HG02885 (cell line): ENCODE data around the gene GLIS2.

Source experiments
- ATAC-seq: cut with Tn5 transposase; IDR thresholded peaks from one replicate; pipeline ENCODE4 v1.9.1; 2021; ENCODE audit warnings: mild to moderate bottlenecking; ENCODE audit not compliant: unreplicated experiment, poor library complexity

GLIS2 gene

DNA sequence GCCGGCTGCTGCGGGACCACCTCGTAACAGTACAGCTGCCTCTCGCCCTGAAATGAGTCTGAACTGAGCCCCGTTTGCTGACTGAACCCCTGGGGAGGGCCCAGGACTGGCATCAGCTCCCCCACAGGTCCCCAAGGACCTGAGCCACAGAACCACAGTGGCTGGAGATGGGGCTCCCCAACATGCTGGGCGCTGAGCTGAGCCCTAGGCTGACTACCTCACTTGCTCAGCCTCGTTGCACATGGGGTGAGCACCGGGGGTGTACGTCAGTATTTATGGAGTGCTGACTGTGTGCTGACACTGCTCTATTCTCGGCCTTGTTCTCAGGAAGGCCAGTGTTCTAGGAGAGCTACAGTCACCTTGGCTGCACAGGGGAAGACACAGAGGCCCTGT is 49.1 kb downstream of the GLIS2 start:
- ATAC-seq: peak; percentile 77

DNA sequence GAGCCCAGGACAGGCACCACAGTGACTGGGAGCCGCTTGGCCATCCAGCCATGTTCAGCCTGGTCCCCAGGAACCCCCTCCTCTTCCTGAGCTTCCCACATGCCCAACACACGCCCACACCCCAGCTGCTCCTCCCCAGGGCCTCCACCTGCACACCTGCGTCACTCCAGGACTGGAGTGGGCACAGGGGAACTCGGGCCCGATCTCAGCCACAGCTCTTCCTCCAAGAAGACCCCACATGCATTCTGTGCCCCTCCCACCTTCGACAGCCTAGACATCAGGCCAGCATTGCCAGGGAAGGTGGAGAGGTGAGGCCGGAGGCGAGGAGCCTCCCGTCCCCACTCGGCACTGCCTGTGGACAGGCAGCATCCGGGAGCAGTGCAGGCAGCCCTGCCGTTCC is 49.7 kb downstream of the GLIS2 start:
- no peak for ATAC-seq

DNA sequence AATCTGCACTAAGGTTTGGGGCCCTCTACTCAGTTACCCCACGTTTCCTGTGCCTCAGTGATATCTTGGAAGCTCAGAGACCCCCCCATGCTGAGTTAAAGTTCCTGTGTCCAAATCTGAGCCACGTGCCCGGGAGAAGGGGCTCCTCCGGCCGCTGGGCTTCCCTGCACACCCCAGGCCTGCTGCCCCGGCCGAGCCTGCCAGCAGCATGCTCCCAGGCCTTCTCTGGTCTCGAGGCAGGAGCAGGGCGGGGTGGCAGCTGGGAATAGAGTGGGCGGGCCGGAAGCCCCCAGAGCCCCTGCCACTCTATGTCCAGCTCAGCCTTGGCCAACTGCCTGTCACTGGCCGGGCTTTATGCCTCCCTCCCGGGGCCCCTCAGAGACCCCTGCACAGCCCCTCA is 50.1 kb downstream of the GLIS2 start:
- no peak for ATAC-seq

DNA sequence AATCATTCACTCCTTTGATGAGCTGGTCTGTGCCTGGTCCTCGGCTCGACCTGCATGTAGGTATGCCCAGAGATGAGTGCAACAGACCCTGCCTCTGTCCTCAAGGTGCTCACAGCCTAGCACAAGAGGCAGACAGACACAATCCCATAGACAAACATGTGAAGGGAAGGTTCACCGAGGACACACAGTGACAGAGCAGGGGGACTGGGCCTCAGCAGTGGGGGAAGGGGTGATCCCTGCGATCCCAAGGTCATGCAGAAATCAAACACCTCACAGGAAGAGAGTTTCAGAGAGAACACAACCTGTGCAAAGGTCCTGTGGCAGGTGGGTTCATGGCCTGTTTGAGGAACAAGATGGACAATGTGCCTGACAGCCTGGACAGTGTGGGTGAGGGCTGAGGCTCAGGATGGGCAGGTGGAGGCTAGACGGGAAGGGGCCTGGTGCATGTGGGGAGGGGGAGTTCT is 51.6 kb downstream of the GLIS2 start:
- no peak for ATAC-seq

DNA sequence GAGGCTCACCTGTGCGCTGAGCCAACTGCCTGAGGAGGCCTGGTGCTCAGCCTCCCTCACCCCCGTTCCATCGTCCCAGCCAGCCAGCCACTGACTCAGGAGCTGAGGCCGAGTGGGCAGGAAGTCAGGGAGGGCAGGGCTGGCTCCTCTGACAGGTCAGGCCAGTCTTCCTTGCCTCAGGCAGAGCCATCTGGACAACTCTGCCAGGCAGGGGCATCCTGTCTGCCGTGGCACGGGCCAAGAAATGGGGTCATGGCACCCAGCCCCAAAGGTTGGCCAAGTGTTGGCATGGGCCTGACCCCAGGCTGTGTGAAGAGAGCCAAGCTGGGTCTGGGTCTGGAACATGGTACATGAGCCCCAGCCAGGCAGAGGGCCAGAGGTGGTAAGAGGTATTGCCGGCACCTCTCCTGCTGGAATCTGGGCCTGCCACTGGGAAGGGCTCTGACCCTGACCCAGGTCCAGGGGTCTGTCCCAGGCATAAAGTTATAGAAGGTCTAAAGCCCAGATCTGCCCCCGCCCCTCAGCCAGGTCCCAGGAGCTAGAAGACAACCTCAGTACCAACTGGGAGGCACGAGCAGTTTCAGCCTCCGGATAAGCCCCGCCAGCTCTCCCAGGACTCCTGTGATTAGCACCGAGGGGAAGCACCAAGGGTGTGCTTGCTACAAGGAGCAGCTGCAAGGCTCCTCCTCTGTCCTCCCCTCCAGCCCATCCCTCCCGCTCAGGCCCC is 53.3 kb downstream of the GLIS2 start:
- no peak for ATAC-seq

DNA sequence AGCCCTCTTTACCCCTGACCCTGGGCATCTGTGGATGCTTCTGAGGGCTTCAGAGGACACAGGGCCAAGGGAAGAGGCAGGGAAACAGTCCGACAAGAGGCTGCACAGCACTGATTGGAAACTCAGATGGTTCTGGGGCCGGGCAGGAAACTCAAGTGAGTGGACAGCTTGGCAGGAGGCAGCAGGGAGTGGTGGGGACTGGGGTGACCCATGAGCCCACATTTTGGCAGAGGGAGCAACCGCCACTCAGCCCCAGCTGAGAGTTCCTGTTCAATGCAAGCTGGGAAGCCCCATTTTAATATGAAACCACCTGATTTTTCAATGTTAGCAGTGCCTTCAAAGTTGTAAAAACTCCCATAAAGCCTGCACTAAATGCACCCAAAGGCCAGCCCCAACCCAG is 54.3 kb downstream of the GLIS2 start:
- no peak for ATAC-seq

DNA sequence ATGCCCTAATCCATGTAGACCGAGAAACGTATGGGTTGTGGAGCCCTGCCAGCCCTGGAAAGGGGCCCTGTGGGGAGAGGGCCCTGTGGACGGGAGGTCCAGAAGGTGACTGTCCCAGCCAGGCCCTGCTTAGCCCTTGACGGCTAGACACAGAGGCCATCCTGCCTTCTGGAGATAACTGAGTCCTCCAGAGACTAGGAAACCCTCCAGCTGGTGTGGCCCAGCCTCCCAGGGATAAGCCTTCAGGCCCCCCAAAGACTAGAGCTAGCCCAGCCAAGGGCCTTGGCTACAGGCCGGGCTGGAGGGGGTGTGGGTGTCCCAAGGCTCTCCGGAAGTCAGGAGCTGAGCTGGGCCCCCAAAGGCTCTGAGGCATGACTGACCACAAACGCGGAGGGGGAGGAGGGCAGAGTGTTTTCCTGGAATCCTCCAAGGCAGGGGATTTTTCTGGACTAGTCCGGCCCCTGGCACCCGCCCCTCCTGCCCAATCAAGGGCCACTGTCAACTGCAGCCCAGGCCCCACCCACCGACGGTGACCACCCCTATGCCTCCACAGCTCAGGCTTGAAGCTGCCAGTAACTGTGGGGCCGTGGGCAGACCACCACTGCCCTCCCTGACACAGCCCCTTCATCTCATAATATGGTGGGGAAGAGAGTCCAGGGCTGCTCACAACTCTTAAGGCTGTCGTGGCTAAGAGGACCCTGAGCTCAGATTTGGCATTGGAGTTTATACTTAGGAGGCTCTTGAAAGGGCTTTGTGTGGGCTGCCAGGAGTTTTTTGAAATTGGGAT is 54.9 kb downstream of the GLIS2 start:
- ATAC-seq: no peak

DNA sequence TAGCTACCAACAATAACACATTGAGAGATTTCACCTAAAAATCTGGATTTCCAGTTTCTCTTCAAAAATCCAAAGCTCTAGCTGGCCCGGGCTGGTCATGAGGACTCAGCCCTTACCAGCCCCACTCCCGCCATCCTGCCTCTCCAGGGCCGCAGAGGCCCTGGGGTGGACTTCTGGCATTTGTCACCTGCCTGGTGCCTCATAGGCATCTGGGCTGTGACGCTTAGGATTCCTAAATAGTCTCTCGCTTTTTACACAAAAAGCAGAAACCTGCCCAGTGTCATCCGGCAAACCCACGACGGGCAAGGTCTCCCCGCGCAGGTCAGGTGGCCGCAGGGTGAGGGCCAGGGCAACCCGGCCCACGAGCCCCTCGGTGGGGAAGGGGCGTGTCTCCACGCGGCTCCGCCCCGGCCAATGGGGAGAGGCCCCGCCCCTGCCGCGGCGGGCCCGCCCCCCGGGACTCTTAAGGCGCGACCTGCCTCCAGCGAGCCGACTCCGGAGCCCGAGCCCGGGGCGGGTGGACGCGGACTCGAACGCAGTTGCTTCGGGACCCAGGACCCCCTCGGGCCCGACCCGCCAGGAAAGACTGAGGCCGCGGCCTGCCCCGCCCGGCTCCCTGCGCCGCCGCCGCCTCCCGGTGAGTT is 55.6 kb downstream of the GLIS2 start, which contains the start of gene VASN:
Gene VASN, plus strand, starts transcription at position 492 of the 644 bp plus-strand sequence. CDS start 9,030 bp downstream, outside the sequence.
- ATAC-seq: peak; percentile 58

DNA sequence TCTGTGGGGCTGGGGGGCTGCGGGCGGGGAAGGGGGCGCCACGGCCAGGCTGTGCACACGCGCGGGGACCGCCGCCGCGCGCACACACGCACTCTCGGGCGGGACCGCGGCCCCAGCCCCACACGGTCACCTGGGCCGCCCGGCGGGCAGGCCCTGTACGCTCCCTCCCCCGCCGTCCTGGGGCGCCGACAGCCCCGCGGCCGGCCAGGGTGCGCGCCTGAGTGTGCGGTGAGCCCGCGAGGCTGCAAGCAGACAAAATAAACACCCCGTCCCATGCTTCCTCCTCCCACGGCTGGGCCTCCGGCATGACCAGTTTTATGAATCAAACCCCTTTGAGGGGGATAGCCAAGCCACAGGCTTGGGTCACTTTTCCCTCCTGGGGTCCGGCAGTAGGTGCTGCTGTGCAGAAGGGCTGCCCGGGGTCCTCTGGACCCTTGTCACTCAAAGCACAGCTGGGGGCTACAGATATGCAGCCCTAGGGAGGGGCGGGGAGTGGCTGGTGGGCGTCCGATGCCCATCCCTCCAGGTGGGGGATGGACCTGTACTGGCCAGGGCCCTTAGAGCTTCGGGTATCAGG is 56.2 kb downstream of the GLIS2 start:
- no peak for ATAC-seq

DNA sequence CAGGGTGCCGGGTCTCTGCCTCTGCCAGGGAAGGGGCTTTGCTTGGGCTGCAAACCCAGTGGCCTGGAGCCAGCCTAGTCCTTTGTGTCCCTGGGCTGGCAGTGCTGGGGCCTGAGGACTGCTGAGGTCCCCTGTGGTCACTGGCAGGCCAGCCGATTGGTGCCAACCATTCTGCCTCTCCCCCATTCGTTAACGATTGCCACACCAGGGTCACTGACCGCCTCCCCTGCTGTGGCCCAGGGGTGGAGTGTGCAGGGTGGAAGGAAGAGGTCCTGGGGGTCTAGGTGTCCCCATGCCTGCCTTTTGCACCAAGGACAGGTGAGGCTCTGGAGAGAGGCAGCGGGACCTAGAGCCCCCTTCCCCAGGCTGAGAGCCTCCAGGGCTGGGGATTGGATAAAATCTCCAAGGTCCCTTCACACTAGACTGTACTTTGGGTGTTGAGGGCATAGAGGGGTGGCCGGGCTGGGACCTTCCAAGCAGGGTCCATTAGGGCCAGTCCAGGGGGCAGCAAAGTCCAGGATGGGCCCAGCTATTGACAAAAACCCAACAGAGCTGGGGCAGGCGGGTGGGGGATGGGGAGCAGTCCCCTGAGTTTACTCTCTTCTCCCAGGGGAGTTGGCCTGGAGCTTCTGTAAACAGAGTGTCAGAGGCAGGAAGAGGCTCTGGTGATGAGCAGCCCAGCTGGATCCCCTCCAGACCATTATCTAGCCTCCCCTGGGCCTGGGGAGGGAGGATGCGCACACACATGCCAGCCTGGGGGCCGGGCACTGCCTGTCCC is 56.9 kb downstream of the GLIS2 start:
- ATAC-seq: no peak

DNA sequence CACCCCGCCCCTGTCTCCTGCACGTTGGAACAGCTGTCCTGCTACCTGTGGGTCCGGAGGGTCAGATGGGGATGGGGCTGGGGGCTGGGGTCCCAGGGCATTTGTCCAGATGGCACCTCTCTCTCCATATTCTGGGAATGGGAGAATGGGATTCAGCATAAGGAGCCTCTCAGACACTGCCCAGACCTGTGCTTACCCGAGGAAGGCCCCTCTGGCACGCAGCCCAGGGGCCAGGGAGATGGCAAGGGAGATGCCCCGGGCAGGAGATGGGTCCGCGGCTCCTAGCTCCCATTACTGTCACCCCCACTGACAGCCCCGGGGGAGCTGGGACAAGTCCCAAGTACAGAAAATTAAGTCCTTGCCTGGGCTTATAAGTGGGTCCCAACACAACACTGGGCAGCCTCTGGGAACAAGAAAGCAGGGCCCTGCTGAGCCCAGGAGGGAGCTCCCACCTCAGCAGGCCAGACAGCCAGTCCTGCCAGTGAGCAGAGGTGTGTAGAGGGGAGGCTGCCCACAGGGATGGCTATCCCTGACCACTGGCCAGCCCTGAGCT is 57.6 kb downstream of the GLIS2 start:
- ATAC-seq: no peak

DNA sequence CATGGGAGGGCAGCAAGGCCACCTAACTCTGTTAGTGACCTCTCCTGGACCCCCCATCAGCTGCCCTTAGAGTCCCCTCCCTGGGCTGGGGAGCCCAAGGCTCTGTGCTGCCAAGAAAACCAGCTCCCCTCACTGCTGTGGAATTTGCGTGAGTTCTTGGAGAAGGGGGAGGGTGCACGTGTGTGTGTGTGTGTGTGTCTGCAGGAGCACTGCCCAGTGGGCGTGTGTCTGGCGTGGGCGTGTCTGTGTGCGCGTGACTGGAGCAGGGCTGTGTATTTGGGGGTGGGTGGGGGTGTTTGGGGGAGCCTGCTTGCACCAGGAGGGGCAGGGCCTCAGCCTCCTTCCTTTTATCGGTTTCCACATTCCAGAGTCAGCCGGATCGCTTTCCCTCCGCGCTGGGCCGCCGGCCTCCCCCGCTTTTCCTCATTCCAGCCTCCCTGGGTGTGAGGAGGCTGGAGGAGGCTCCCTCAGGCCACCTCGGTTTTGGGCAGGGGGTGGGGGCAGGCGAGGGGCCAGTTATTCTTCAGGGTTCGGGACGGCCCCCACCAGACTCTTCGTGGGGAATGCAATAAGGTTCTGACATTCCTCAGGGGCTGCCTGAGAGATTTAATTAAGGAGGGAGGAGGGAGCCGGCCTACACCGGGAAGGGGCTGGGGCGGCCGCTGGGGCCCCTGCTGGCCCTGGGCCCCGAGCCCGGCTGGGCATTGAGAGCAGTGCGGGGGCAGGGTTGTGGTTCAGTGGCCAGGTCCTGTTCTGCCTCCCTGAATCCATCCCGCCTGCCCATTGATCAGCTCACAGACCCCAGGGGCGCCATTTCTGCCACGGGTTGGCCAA is 58.3 kb downstream of the GLIS2 start:
- ATAC-seq: no peak

DNA sequence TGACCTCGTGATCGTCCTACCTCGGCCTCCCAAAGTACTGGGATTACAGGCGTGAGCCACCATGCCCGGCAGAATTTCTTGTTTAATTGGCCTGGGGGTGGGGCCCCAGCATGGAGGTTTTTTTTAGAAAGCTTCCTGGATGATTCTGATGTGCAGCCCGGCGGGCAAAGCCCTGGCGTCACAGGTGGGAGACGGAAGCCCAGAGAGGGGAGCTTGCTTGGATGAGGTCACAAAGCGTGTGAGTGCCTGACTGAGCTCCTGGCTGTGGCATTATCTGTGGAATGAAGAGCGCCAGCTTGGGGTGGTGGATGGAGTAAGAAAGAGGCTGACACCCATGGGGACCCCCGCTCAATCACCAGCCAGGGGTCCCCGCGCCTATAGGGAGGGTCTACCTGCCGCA is 59.9 kb downstream of the GLIS2 start:
- ATAC-seq: no peak

DNA sequence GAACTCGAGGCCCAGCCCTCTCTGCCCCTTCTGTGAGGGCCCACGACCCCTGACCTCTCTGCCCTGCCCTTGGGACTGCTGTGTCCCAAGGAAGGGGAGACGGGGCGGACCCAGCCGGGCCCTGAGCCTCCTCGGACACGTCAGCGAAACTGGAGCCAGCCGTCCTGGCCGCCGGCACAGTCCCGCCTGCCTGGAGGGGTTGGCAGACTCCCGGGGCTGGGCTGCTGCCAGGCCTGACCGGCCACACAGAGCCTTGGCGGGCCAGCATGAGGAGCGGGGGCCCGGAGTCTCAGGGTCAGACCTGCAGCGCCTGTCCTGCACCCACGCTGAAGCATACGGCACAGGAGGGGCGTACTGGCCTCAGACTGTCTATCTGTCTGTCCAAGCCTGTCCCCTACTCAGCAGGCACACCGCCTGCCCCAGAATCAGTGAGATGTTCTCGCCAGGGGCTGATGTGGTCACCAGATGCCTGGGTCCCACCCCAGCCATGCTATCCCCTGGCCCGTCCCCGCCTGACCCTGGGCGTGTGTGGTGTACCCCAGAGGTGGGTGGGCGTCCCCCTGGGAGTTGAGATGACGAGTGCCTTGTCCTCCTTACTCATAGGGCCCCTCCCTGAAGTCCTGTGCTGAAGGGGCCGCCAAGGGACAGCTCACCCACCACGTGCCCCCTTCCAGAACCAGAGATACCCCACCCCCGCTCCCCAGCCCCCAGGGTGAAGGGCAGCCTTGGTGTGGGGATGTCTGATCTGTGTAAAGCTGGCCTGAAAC is 60.4 kb downstream of the GLIS2 start:
- ATAC-seq: no peak

DNA sequence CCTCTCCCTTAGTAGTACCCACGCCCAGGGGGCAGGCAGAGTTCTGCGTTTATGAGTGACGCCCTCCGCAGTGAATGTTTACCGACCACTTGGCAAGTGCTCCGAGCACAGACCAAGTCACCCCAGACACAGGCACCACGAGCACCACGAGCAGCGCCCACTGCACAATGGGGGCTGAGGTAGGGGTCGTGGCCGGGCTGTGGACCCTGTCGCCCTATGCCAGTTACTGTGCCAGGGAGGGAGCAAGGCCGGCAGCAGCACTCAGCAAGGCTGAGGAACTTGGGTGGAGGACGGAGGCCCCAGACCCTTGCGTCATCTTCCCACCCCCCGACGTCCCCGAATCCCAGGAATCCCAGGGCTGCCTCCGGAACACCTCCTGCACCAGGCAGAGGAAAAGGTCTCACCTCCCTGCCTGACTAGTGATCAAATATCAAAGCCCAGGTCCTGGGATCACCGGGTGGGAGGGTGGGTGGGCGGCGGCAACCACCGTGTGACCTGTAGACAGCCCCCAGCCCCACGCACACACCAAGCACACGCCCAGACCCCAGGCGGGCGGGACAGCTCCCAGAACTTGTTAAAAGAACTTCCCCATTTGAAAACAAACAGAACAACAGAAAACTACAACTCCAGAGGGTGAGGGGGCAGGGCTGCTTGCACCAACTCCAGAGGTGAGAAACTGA is 61.2 kb downstream of the GLIS2 start:
- ATAC-seq: no peak

DNA sequence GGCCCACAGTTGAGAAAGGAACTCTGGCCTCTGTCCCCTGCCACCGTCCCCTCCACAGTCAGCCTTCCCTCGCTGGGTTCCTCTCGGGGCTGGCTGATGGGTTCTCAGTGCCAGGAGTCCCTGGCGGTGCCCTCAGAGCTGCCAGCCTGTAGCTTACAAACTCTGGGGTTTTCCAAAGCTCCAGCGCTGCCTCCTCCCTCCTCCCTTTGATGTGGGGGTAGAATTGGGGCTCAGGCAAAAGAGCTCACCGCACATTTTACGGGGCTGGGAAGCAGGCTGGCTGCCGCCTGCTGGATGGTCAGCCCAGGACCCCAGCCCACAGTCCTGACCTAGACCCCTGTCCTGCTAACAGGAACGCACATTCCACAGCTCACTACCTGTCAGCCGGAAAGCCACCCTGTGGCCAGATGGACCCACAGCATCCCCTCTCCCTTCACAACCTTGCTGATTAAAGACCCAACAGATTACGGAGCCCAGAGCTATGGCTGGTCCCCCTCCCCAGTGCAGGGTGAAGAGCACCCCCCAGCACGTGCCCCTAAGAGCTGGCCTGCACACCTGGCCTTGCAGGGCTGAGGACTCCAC is 61.8 kb downstream of the GLIS2 start:
- ATAC-seq: no peak

DNA sequence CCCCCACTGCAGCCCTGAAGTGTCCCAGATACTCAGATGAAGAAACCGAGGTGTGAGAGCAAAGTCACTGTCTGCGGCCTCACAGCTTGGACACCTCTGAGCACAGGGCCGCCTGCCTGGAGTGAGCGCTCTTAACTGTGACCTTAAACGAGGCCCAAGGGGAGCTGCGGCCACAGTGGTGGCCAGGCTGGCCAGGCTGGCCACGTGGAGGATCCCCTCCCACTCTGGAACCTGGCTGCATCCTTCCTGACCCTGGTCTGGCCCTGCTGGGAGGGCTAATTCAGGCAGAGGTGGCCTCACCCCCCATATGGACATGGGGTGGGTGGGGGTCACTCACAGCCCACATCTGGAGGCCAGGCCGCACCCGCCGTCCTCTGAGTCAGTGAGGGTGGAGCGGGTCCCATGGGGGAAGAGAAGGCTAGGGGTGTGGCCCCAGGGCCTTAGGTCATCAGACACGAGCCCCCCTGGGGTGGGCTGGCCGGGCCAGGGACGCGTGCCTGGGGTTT is 62.3 kb downstream of the GLIS2 start:
- ATAC-seq: no peak
